ENCODE data around the gene SEMA4D.

Gene SEMA4D

GRCh38 chr9:89386206-89386605 is 111.7 kb downstream of the SEMA4D start:
- TF ChIP-seq CTCF (conservative IDR thresholded peaks at IDR 0.05): no peak
- no peak overlapping the region for H3K27ac ChIP-seq

DNA sequence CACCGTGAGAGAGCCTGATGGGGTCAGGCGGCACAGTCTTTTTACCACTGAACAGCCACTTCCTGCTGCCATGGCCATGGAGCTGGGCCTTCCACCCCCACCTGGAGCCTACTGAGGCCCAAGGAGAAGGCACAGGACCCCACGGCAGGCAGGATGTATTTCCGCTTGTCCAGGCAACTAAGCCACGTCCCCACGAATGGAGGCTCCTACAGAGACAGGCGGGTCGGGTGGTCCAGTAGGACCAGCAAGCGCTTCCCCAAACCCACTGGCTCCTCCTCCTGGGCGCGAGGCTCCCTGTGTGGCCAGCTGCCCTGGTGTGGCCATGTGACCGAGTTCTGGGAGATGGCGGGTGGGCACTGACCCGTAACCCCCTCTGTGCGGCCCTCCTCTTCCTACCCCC is 113.1 kb downstream of the SEMA4D start:
- H3K27ac ChIP-seq: no peak overlapping the region
- no peak for TF ChIP-seq CTCF (conservative IDR thresholded peaks at IDR 0.05)

DNA sequence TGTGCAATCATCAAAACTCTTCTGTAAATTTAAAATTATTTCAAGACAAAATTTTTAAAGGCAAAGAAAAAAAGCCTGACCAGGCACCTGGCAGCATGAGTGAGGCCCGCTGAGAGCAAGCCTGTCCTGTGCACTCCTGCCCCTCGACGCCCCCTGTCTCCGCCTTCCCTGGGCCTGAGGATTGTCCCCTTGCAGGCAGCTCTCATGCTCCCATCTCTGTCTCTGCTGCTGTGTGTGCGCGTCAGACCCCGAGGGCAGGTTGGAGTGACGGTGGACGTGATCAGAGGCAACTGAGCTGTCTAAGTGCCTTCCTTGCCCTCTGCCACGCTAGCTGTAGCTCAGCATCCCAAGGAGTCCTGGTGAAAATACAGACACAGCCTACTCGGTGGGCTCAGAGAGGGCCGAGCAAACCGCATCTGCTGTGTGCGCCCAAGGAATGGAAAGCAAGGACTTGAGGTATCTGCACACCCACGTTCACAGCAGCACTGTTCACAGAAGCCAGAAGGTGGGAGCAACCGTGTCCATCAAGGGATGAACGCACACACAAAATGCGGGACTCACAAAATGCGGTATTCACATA is 114.1 kb downstream of the SEMA4D start:
- H3K27ac ChIP-seq: no peak overlapping the region
- TF ChIP-seq CTCF (conservative IDR thresholded peaks at IDR 0.05): no peak

GRCh38 chr9:89383030-89383720 is 114.7 kb downstream of the SEMA4D start:
- H3K27ac ChIP-seq: no peak overlapping the region
- no peak for TF ChIP-seq CTCF (conservative IDR thresholded peaks at IDR 0.05)

- no peak for TF ChIP-seq CTCF (conservative IDR thresholded peaks at IDR 0.05)
- H3K27ac ChIP-seq: no peak overlapping the region
These were observed 115.6 kb downstream of the SEMA4D start for GRCh38 chr9:89382026-89382986.

DNA sequence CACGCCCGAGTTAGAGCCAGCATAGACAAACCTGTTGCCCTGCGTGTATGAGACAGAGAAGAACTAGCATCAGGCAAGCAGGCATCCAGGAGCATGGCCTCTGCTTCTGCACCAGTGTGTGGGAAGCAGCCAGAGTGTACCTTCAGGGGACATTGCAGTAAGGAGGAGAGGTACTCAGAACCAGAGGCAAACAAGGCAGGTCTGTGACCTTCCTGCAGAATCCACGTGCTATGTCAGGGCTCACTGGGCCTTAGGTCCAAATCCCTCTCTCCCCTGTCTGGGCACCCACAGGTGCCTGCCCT is 116.7 kb downstream of the SEMA4D start:
- H3K27ac ChIP-seq: no peak overlapping the region
- no peak for TF ChIP-seq CTCF (conservative IDR thresholded peaks at IDR 0.05)

Data from VCaP (cell line).